Activated T-cell treated with anti-CD3 and anti-CD28 coated beads for 48 hours (primary cell): ENCODE results near the gene AP1S2.
"Not testable (repeated sequence)": the region's sequence is repeated elsewhere in the genome, so short reads cannot be mapped to it uniquely, and the experiment has no call there.

Experiments
- DNase-seq: peaks from one replicate; pipeline ENCODE4 v3.0.0-alpha.2; 2020; ENCODE audit warnings: low read depth

Gene AP1S2

DNA sequence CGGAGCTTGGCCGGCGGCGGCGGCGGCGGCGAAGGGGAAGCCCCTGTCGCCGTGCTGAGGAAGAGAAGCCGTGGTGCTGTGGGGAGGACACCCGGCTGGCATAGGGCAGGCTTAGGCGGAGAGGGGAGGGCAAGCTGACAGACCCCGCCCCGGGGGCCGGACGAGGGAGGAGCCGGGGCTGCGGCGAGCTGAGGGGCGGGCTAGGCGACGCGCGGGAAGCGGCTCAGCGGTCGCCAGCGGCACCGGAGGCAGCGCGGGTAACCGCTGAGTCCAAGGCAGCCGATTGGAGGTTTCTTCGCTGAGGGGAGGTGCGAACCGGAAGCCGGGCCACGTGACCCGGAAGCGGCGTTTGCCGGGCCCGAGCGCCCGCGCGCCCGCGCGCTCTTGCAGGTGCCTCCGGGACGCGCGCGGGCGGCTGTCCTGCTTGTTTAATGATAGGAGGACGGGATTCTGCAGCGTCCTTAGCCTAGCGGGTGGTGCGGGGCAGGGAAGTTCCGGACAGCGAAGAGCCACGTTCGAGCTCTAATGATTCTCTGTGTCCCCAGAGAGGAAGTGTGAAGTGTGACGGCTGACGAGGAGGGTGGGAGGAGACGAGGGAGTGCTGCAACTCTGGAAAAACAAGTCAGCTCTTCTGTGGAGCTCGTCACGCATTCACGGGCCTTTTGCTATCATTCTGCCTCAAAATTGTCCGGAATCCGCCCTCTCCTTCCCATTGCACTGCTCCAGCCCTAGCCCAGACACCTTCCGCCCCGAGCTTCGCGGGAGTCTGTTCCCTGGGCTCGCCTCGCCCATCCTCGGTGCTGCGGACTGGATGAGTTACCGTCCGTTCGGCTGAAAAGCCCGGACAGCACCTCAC, at the start of gene AP1S2:
AP1S2 (minus strand) TSS at position 102 of the 856 bp plus-strand sequence. CDS start 2,289 bp downstream, outside the sequence.
- DNase-seq: peak; percentile 89

- DNase-seq: peak; percentile 6
Measured at GRCh38 chrX:15903186-15903681, 48.6 kb upstream of the AP1S2 start.

GRCh38 chrX:15895334-15895733, 40.7 kb upstream of the AP1S2 start:
- DNase-seq: no peak

GRCh38 chrX:15894724-15895123, 40.1 kb upstream of the AP1S2 start:
- no peak for DNase-seq

GRCh38 chrX:15890463-15890862, 35.9 kb upstream of the AP1S2 start:
- no peak for DNase-seq

DNA sequence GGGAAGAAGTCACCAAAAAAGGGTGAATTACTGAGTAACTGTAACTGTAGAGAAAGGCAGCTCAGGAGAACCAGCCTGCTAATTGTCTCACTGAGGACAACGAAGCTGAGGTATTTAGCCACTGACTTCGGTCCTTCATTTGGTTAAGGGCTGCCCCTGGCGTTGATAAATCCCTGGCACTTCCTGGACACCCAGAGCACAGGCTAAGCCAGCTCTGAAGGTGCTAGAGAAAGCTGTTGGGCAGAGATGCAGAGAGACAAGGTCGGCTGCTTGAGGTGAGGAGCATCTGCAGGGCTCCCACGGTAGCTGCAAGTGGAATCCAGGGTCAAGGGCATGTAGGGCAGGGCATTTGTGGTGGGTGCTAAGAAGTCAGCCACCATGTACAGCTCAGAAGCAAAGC, 33.4 kb upstream of the AP1S2 start:
- DNase-seq: no peak

- DNase-seq: no peak
Measured at GRCh38 chrX:15883540-15883863, 28.9 kb upstream of the AP1S2 start.

DNA sequence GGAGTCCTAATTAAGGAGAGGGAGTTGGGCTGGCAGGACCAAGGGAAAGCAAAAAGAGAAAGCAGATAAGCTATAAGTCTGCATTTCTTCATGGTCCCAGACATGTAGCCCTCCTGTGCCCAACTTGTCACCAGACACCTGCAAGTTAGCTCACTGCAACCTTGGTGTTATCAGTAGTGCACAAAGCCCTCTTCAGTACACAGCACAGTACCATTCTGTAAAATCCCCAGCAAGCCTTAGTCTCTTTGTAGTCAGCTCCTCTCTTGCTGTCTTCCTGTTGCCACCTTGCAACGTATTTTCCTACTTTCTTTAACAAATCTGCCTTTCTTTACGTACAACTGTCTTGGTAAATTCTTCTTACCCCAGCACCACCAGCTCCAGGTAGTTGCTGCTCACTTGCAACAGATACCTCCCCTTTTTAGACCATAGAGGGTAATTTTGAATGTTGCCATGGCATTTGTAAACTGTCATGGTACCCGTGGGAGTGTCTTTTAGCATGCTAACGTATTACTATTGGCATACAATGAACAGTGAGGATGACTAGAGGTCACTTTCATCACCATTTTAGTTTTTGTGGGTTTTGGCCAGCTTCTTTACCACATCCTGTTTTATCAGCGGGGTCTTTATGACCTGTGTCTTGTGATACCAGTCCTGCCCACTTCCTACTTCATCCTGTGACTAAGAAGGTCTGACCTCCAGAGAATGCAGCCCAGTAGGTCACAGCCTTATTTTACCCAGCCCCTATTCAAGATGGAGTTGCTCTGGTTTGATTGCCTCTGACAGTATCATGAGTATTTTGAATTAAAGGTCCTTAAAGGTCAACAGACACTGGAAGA, 28.3 kb upstream of the AP1S2 start:
- DNase-seq: no peak

DNA sequence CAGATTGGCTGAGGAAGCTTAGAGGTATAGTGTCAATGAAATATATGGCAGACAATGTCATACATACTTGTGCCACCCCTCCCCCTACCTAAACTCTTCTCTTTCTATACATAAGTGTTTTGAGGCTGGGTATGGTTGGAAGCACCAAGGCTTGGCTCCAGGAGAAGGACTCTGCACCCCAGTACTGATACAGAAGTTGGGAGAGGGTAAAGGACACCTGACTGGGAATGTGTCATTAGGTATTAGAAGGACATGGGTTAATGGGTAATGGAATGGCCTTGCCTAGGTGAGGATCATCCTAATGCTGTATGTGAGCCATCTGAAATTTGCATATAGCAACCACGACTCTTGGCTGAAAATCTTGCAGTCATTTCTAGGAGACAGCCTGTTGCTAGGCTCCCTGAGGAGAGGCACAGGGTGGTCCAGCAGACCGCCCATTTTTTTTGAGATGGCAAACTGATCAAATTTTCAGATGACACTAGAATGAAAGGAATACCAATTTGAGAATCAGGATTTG, 26.8 kb upstream of the AP1S2 start:
- no peak for DNase-seq

GRCh38 chrX:15877914-15878313, 23.3 kb upstream of the AP1S2 start:
- not testable (repeated sequence) for DNase-seq

- no peak for DNase-seq
Measured at GRCh38 chrX:15877380-15877779, 22.8 kb upstream of the AP1S2 start.

GRCh38 chrX:15874672-15875071, 20.1 kb upstream of the AP1S2 start:
- DNase-seq: no peak

GRCh38 chrX:15873566-15873965, 19.0 kb upstream of the AP1S2 start:
- DNase-seq: no peak

DNA sequence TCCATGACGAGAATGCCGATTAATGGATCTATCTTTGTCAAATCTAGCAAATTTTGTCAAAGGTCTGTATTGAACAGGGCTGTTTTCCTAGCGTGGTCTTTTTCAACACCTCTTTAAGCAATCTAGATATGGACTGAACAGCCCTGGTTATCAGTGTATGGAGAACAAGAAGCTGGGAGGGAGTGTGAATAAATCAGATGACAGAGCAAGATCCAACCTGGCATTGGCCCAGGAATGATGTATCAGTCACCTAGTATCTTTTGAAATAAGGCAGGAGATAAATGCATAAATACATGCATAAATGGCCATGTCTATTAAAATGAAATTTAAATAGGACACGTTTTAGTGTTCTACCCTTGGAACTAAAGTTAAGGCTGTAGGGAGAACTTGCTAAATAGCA, 15.7 kb upstream of the AP1S2 start:
- DNase-seq: no peak

DNA sequence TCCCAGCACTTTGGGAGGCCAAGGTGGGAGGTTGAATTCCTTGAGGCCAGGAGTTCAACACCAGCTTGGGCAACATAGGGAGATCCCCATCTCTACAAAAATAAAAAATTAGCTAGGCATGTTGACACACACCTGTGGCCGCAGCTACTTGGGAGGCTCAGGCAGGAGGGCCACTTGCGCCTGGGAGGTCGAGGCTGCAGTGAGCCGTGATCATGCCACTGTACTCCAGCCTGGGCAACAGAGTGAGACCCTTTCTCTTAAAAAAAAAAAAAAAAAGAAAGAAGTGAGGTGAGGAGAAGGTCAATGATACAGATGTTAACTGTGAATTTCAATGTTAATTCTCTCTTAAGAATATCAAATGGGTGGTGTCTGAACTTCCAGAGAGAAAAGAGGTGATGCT, 15.1 kb upstream of the AP1S2 start:
- DNase-seq: no peak

- DNase-seq: no peak
Measured at GRCh38 chrX:15866147-15866546, 11.5 kb upstream of the AP1S2 start.

- no peak for DNase-seq
Measured at GRCh38 chrX:15864629-15865028, 10.0 kb upstream of the AP1S2 start.

DNA sequence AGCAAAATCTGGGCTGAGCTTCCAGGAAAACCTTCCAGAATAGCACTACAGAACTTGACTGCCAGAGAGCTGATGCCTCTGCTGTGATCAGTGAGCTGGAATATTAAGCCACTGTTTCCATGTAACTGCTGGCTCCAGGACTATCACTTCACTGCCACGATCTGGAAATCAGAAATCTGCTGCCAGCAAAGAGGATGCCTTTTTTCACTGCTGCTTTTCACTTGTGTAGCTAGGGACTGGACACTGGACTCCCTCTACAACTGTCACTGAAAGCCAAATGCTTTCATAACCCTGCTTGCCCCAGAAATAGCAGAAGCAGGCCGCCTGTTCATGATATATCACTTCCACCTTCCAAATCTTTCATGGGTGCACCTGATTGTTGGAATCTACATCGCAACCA, 9.4 kb upstream of the AP1S2 start:
- no peak for DNase-seq

GRCh38 chrX:15860921-15861320, 6.3 kb upstream of the AP1S2 start:
- no peak for DNase-seq

DNA sequence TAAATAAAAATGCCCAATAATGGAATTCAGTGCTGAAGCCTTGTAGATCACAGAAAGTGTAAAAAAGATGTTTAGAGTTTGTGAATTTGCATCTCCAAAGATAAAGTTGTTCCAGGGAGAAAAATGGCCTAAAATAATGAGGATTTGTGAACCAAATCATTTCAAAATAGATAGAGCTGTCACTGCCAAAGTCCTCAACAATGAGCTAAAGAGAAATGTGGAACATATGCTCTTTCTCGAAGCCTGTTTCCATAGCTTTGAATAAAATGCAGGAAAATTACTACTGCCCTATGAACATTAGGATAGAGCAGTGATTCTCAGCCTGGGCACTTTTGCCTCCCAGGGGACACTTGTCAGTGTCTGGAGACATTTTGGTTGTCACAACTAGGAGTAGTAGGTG, 3.4 kb upstream of the AP1S2 start:
- no peak for DNase-seq

GRCh38 chrX:15856636-15857035, 2.0 kb upstream of the AP1S2 start:
- DNase-seq: no peak

- DNase-seq: no peak
Measured at GRCh38 chrX:15856222-15856587, 1.6 kb upstream of the AP1S2 start.
